ENCODE data around the gene ARHGAP23.

ARHGAP23 gene

DNA sequence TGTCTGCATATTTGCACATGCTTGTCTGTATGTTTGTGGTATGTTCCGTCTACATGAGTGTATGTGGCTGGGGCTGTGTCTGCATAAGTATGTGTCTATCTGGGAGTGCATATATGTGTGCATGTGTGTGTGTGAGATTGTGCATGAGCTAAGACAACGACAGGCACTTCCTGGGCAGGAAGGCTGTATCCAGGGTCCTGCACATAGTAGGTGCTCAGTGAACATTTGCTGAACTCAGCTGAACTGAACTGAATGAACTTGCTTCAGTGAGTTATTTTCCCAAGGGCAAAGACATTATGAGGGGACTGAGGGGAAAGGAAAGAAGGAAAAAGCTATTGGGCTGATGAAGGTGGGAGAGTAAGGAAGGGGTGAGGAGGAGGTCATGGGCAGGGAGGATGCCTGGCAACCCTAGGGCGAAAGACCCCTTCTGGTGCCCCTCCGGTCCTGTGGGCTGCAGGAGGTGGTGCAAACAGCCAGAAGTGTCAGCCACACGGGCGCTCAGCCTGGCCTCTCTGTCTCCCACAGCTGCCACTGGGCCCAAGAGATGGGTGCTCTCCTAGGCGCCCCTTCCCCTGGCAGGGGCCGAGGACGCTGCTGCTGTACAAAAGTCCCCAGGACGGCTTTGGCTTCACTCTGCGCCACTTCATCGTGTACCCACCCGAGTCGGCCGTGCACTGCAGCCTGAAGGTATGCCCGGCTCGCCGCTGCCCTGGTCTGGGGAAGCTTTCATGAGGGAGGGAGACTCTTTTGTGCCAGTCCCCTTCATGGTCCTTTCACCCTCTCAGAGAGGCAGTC is 29.5 kb downstream of the ARHGAP23 start:
- Mint-ChIP-seq H3K4me3 (no peak overlapping the region), H3K4me1 (ENCODE audit: low read depth) (peaks cover 9% of the 10 kb centered on the region), H3K27ac (no peak overlapping the region), H3K9me3 (no peaks in the 10 kb centered on the region), H3K27me3 (ENCODE audit: low read depth) (peaks cover 25% of the 10 kb centered on the region), H3K36me3 (ENCODE audit: low read depth) (no peaks in the 10 kb centered on the region)
- no peak for DNase-seq (ENCODE audit: low spot score)

DNA sequence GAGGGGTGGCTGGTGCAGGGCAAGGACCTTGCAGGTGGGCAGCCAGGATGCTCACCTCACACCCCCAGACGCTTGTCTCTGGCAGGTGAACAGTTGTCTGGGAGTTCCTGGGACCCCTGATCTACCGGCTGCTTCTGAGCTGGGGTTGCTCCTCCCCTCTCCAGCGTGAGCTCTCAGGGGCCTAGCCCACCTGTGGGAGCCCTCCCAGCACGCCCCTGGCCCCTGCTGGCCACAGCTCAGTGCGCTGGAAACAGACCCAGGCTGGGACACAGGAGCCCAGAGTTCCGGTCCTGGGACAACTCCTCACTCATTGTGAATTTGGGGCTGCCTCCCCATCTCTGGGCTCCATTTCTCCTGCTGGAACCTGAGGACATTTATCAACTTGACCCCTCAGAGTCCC is 30.3 kb downstream of the ARHGAP23 start:
- H3K36me3 Mint-ChIP-seq (ENCODE audit: low read depth): no peaks in the 10 kb centered on the region
- peaks cover 18% of the 10 kb centered on the region for H3K27me3 Mint-ChIP-seq (ENCODE audit: low read depth)
- DNase-seq (ENCODE audit: low spot score): no peak
- H3K9me3 Mint-ChIP-seq: no peaks in the 10 kb centered on the region
- H3K4me3 Mint-ChIP-seq: no peak overlapping the region
- H3K27ac Mint-ChIP-seq: no peak overlapping the region
- peaks cover 4% of the 10 kb centered on the region for H3K4me1 Mint-ChIP-seq (ENCODE audit: low read depth)

DNA sequence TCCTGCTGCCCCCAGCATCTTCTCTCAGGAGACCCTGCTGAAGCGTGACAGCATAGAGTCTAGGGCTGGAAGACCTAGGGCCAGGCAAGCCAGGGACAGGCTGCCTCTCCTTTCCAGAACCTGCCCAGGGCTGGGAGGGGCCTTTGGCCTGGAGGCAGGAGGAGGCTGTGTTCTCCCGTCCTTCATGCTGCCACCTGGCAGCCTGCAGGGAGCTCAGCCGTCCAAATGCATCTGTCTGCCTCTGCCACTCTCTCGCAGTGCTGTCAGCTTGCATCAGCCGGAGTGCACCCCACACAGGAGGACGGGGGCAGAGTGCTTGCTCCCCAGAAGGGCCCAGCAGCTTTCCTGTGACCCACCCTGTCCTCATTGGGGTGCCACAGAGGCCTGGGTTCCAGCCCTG is 31.3 kb downstream of the ARHGAP23 start:
- H3K4me3 Mint-ChIP-seq: no peak overlapping the region
- no peak overlapping the region for H3K27ac Mint-ChIP-seq
- no peaks in the 10 kb centered on the region for H3K36me3 Mint-ChIP-seq (ENCODE audit: low read depth)
- H3K4me1 Mint-ChIP-seq (ENCODE audit: low read depth): peaks cover 4% of the 10 kb centered on the region
- no peak for DNase-seq (ENCODE audit: low spot score)
- H3K9me3 Mint-ChIP-seq: no peaks in the 10 kb centered on the region
- H3K27me3 Mint-ChIP-seq (ENCODE audit: low read depth): peaks cover 13% of the 10 kb centered on the region

DNA sequence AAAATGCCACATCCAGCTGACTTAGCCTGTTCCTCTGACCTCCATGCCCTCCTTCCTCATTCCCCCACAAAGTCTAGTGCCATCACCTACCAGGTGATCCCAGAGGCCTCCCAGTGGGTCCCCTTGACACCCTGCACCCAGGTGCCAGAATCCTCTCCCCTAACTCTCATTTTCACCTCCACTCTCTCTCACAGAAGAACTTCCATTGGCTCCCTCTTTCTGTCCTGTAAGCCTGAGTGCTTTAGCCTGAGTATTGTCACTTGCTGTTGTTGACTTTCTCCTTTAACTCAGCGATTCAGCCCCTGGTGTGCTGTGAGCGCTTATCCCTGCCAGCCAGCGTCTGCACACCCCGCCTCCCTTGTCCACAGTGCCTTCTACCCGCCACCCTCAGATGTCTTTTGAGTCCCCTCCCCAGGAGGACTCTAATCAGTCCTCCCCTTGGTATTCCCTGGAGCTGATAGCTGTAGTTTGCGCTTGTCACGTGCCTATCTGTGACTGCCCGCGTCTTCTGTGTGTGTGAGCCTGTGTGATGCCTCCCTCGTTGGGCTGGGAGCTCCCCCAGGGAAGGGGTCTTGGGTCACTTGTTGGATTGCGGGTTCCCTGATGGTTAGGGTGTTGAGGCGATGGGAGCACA is 31.9 kb downstream of the ARHGAP23 start:
- no peak overlapping the region for H3K4me3 Mint-ChIP-seq
- H3K27me3 Mint-ChIP-seq (ENCODE audit: low read depth): peaks cover 6% of the 10 kb centered on the region
- H3K27ac Mint-ChIP-seq: no peak overlapping the region
- H3K36me3 Mint-ChIP-seq (ENCODE audit: low read depth): no peaks in the 10 kb centered on the region
- DNase-seq (ENCODE audit: low spot score): no peak
- no peaks in the 10 kb centered on the region for H3K4me1 Mint-ChIP-seq (ENCODE audit: low read depth)
- H3K9me3 Mint-ChIP-seq: no peaks in the 10 kb centered on the region

DNA sequence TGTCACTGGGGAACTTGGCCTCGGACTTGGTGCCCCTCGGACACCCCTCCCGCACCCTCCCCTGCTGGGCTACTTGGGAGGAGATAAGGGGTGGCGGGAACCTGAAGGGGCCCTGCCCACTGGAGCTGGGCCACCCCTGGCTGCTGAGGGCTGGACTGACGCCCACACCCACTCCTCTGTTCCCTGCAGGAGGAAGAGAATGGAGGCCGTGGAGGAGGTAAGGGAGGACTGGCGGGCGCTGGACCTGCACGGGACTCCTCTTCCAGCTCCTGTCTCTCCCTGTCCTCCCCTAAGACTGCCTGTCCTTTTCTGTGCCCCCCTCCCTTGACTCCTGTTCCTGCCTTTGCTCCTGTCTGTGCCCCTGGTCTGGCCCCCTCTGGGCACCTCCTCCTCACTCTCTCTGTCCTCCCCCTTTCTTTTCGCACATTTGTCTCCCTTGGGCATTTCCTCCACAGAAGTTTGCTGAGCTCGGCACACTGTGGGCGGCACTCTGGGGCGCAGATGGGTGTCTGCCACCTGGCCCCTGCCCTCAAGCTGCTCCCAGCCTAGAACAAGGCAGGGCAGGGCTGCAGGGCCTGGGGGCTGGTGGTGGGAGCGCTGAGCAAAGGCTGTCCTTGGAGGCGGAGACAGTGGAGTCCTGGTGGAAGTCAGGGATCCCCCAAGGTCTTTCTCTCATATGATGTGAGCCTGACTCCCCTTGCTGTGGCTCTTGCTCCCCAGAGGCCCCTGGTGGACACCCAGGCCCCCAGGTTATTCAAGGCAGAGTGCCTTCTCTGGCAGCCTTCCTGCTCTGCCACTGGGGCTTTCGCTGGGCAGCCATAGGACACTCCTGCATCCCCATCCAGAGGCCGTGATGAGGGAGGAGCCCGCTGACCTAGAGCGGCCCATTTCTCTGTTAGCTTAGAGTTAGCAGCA is 32.7 kb downstream of the ARHGAP23 start:
- Mint-ChIP-seq H3K36me3 (ENCODE audit: low read depth) (no peaks in the 10 kb centered on the region), H3K4me3 (no peak overlapping the region), H3K27ac (no peak overlapping the region), H3K4me1 (ENCODE audit: low read depth) (no peaks in the 10 kb centered on the region), H3K9me3 (no peaks in the 10 kb centered on the region), H3K27me3 (ENCODE audit: low read depth) (peaks cover 5% of the 10 kb centered on the region)
- DNase-seq (ENCODE audit: low spot score): no peak

DNA sequence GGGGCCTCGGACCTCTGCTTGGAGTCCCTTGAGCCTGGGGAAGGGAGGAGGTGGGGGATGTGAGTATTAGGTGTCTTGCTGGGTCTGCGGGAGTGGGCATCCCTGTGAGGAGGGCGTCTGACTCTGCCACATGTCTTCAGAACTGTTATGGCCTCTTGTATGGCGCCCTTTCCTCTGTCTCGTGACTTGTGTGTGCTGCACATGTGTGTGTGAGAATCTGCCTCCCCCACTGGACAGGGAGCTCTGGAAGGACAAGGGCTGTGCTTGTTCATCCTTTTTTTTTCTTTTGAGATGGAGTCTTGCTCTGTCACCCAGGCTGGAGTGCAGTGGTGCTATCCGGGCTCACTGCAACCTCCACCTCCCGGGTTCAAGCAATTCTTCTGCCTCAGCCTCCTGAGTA is 33.4 kb downstream of the ARHGAP23 start:
- no peaks in the 10 kb centered on the region for H3K4me1 Mint-ChIP-seq (ENCODE audit: low read depth)
- no peaks in the 10 kb centered on the region for H3K36me3 Mint-ChIP-seq (ENCODE audit: low read depth)
- H3K27me3 Mint-ChIP-seq (ENCODE audit: low read depth): peaks cover 5% of the 10 kb centered on the region
- H3K27ac Mint-ChIP-seq: no peak overlapping the region
- no peak for DNase-seq (ENCODE audit: low spot score)
- no peaks in the 10 kb centered on the region for H3K9me3 Mint-ChIP-seq
- H3K4me3 Mint-ChIP-seq: no peak overlapping the region

DNA sequence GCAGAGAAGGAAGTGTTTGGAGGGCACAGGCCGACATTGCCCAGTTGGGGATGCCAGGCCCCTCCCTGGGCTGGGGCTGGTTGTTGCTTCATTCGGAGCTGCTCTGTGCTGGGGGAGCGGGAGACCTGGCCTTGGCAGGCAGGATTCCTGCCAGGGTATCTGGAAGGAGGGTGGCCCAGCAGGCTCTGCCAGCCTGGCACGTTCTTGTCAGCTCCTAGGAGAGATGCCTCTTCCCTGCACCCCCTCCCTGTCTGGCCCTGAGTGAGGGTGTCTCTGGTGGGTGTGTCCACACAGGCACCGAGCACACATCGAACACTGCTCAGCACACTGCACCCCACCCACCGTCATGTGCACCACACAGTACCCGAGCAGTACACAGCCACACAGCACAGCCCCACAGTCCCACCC is 35.2 kb downstream of the ARHGAP23 start:
- no peaks in the 10 kb centered on the region for H3K9me3 Mint-ChIP-seq
- H3K4me3 Mint-ChIP-seq: no peak overlapping the region
- no peak for DNase-seq (ENCODE audit: low spot score)
- H3K27me3 Mint-ChIP-seq (ENCODE audit: low read depth): no peaks in the 10 kb centered on the region
- no peak overlapping the region for H3K27ac Mint-ChIP-seq
- H3K4me1 Mint-ChIP-seq (ENCODE audit: low read depth): no peaks in the 10 kb centered on the region
- no peaks in the 10 kb centered on the region for H3K36me3 Mint-ChIP-seq (ENCODE audit: low read depth)

DNA sequence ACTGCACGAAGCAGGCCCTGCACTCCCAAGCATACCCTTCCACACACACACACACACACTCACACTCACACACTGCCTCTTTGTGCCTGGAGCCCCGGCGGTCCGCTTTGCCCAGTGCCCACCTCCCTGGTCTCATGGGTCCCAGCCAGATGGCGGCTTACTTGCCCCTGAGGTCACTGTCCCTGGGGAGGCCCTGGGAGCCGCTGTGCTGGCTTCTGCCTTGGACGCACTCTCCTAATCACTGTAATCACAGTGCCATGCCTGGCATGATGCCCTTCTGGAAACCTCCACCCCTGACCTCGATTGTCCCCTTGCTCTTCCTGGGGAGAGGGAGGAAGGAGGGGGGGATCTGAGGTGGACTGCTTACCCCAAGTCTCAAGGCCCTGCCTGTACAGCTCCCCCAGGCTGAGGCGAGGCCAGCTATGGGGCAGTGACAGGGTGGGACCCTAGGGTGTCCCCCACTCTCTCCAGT is 36.0 kb downstream of the ARHGAP23 start:
- Mint-ChIP-seq H3K9me3 (no peaks in the 10 kb centered on the region), H3K4me1 (ENCODE audit: low read depth) (no peaks in the 10 kb centered on the region), H3K27ac (no peak overlapping the region), H3K36me3 (ENCODE audit: low read depth) (no peaks in the 10 kb centered on the region), H3K27me3 (ENCODE audit: low read depth) (no peaks in the 10 kb centered on the region), H3K4me3 (no peak overlapping the region)
- DNase-seq (ENCODE audit: low spot score): no peak

DNA sequence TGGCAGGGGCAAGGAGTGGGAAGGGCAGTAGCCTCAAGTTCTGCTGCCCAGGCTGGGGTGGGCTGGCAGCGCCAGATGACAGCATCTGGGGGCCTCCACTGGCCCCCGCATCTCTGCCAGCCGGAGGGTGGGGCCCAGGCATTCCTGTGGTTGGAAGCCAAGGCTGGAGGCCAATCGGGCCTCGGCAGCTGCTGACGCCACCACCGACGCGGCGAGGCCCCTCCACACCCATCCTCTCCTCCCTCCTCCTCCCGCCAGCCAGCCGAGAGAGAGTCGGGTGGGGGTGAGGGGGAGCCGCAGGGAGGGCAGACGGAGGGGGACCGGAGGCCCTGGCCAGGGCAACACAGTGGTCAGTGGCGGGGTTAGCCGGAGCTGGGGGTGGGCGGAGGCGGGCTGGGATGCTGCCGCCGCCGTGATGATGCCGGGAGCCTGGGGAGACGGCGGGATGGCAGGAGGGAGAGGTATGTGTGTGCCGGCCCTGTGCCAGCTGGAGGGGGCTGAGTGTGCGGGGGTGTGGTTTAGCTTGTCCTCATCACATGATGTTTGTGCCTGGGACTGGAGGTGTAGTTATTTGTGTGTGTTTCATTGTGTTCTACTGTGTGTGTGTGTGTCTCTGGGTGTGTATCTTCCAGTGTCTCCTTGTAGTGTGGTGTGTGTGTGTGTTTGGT is 36.6 kb downstream of the ARHGAP23 start:
- Mint-ChIP-seq H3K36me3 (ENCODE audit: low read depth) (no peaks in the 10 kb centered on the region), H3K9me3 (no peaks in the 10 kb centered on the region), H3K4me3 (no peak overlapping the region), H3K4me1 (ENCODE audit: low read depth) (no peaks in the 10 kb centered on the region), H3K27me3 (ENCODE audit: low read depth) (no peaks in the 10 kb centered on the region), H3K27ac (no peak overlapping the region)
- no peak for DNase-seq (ENCODE audit: low spot score)

DNA sequence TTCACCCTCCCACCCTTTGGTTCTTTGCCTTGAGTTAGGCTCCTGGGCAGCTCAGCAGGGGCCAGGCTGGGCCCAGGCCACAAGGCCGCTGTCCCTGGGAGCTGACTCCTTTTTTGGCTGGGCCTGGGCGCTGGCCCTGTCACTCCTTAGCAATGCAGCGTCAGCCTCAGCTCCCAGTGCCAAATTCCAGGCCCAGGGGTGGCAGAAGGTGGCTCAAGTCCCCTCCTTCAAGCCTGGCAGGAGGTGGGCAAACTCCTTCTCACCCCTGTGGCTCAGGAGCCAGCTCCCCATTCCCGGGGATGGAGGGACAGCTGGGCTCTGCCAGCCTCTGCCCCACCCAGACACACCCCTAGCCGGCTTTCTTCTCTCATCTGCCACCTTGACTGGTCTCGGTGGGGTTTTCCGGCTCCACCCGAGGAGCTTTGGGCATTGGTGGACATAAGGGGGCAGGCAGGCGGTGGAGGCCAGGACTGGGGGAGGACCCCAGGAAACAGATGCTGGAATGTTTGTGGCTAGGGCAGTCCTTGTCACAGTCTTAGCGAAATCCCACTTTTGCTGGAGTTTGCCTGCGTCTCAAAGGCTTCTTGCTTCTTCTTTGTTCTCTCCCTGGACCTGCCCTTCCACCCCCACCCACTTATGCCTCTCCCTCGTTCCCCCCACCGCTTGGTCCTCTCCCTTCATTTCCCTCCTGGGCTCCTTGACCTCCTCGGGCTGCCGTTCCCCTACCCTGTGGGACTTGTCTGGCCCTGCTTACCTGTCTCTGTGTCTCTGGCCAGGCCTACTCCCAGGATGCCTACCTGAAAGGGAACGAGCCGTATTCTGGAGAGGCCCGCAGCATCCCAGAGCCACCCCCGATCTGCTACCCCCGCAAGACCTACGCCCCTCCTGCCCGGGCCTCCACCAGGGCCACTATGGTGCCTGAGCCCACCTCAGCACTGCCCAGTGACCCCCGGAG is 37.4 kb downstream of the ARHGAP23 start:
- Mint-ChIP-seq H3K27me3 (ENCODE audit: low read depth) (no peaks in the 10 kb centered on the region), H3K36me3 (ENCODE audit: low read depth) (no peaks in the 10 kb centered on the region), H3K4me3 (no peak overlapping the region), H3K4me1 (ENCODE audit: low read depth) (no peaks in the 10 kb centered on the region), H3K9me3 (no peaks in the 10 kb centered on the region), H3K27ac (no peak overlapping the region)
- no peak for DNase-seq (ENCODE audit: low spot score)

DNA sequence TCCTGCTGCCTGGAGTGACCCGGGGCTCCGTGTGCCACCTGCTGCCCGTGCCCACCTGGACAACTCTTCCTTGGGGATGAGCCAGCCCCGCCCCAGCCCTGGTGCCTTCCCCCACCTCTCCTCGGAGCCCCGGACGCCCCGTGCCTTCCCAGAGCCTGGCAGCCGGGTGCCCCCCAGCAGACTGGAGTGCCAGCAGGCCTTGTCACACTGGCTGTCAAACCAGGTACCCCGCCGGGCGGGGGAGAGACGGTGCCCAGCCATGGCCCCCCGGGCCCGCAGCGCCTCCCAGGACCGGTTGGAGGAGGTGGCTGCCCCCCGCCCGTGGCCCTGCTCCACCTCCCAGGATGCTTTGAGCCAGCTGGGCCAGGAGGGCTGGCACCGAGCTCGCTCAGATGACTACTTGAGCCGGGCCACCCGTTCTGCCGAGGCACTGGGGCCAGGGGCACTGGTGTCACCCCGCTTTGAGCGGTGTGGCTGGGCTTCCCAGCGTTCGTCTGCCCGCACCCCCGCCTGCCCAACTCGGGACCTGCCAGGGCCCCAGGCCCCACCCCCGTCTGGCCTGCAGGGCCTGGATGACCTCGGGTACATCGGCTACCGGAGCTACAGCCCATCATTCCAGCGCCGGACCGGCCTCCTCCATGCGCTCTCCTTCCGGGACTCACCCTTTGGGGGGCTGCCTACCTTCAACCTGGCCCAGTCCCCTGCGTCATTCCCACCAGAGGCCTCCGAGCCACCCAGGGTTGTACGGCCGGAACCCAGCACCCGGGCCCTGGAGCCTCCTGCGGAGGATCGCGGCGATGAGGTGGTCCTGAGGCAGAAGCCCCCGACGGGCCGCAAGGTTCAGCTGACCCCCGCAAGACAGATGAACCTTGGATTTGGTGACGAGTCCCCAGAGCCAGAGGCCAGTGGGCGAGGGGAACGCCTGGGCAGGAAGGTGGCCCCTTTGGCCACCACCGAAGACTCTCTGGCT is 38.4 kb downstream of the ARHGAP23 start:
- Mint-ChIP-seq H3K9me3 (no peaks in the 10 kb centered on the region), H3K4me3 (no peak overlapping the region), H3K27me3 (ENCODE audit: low read depth) (no peaks in the 10 kb centered on the region), H3K4me1 (ENCODE audit: low read depth) (no peaks in the 10 kb centered on the region), H3K36me3 (ENCODE audit: low read depth) (no peaks in the 10 kb centered on the region), H3K27ac (no peak overlapping the region)
- no peak for DNase-seq (ENCODE audit: low spot score)

DNA sequence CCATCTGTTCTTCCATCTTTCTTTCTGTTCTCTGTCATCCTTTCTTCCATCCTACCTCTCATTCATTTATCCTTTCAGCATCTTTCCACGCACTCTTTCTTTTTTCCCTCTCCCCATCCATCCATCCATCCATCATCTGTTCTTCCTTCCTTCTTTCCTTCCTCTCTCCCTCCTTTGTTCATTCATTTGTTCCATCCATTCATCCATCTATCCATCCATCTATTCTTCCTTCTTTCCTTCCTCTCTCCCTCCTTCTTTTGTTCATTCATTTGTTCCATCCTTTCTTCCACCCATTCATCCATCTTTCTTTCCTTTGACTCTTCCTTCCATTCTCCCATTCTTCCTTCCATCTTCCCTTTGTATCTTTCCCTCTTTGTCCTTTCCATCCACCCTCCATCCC is 39.2 kb downstream of the ARHGAP23 start:
- DNase-seq (ENCODE audit: low spot score): no peak
- Mint-ChIP-seq H3K4me3 (no peak overlapping the region), H3K27ac (no peak overlapping the region)

More for the DNA sequence above, 39.2 kb downstream of the ARHGAP23 start:
- Mint-ChIP-seq H3K36me3 (ENCODE audit: low read depth) (no peaks in the 10 kb centered on the region), H3K9me3 (no peaks in the 10 kb centered on the region), H3K4me1 (ENCODE audit: low read depth) (no peaks in the 10 kb centered on the region), H3K27me3 (ENCODE audit: low read depth) (no peaks in the 10 kb centered on the region)
